ENCODE results near the gene SIRT5.

GRCh38 chr6:13559968-13560650 is 14.3 kb upstream of the SIRT5 start:
- TF ChIP-seq REST (IDR thresholded peaks at IDR 0.05; ENCODE audit: insufficient read depth in 1 of 2, low read depth in 2 of 2, low read length in 2 of 2) (no peak), TAF1 (IDR thresholded peaks at IDR 0.05; ENCODE audit: borderline replicate concordance, insufficient read depth, low read length) (no peak), POLR2AphosphoS5 (IDR thresholded peaks at IDR 0.05; ENCODE audit: low read depth, low read length) (no peak), SIN3A (IDR thresholded peaks at IDR 0.05; ENCODE audit: borderline replicate concordance, insufficient read depth, low read length) (no peak), FOXP2 (optimal IDR thresholded peaks at IDR 0.05; ENCODE audit: borderline replicate concordance, extremely low read depth, extremely low read length, insufficient read depth) (no peak)
